Ovary (tissue), 9 donors: Measurements from ENCODE around the gene THSD8. TPM values are rescaled to one million over a fixed set of nuclear protein-coding genes. Genes with fewer than 3 reads are reported as not detected.

Experiments
- DNase-seq, 5 donors: peaks; one replicate each; pipeline ENCODE4 v3.0.0-alpha.2; 2019 to 2020
- H3K27ac ChIP-seq, 2 donors: fragments of 200-600 bp; one replicate each; pipeline versions ENCODE4 v1.5.1 to v1.8.0; 2019 to 2022
- H3K27me3 ChIP-seq: fragments of 200-600 bp; one replicate; pipeline ENCODE4 v1.8.0; 2022
- H3K36me3 ChIP-seq: fragments of 200-600 bp; sonication (generic); one replicate; pipeline ENCODE4 v1.5.1; 2019
- H3K4me1 ChIP-seq: one replicate; pipeline ENCODE4 v1.8.1; 2013; ENCODE audit warnings: mild to moderate bottlenecking, moderate library complexity; ENCODE audit not compliant: insufficient read depth
- H3K4me3 ChIP-seq: fragments of 200-600 bp; sonication (generic); one replicate; pipeline ENCODE4 v1.5.1; 2017
- H3K9me3 ChIP-seq, 2 donors: fragments of 200-600 bp in 1 of 2; sonication (generic) in 1 of 2; one replicate each; pipeline versions ENCODE4 v1.5.1 to v1.8.1; 2013 to 2019; ENCODE audit warnings: mild to moderate bottlenecking in 1 of 2, moderate library complexity in 1 of 2
- CTCF ChIP-seq, 3 donors: fragments of 450-650 bp in 2 of 3; fragments of 200-600 bp in 1 of 3; IDR thresholded peaks; one replicate each; pipeline versions ENCODE4 v1.5.1 to v1.8.0; 2016 to 2022; ENCODE audit warnings: antibody characterized with exemption in 3 of 3, mild to moderate bottlenecking in 1 of 3
- EP300 ChIP-seq: sonication (generic); formaldehyde crosslinking; IDR thresholded peaks from one replicate; pipeline ENCODE4 v1.6.1; 2017; ENCODE audit warnings: antibody characterized with exemption
- POLR2A ChIP-seq: fragments of 450-650 bp; IDR thresholded peaks from one replicate; pipeline ENCODE4 v1.6.1; 2017; ENCODE audit warnings: antibody characterized with exemption, mild to moderate bottlenecking, moderate library complexity
- WGBS, 3 donors: extraction: QIAGEN DNeasy Blood & Tissue Kit in 1 of 3; methylation state at CpG; one replicate each; pipeline versions ENCODE4 v1.1.5 to v1.1.7; 2013 to 2017; 5-methylcytosine and 5-hydroxymethylcytosine counted together
- intact Hi-C, 4 donors: fragments of 100-400 bp; cut with DNase I; formaldehyde crosslinking; loops; one replicate each; pipeline versions ENCODE4 v1.11.0 to v1.15.1; 2022 to 2023
- polyA plus RNA-seq, 2 donors: library from polyadenylated mRNA; stranded (reverse); fragments of 200-250 nt in 1 of 2; fragments of 350-450 nt in 1 of 2; fragmentation: Illumina TruSeq in 1 of 2; extraction: RNeasy Lipid Tissue Mini Kit (QIAGEN cat#74804) in 1 of 2; gene quantifications; one replicate each; pipeline ENCODE4 v1.2.3, GENCODE V29; 2013 to 2014
- total RNA-seq, 7 donors: library from RNA; depleted of rRNA in 2 of 7; stranded (reverse); fragments of >200 nt in 2 of 7; fragmentation: NEBNext Ultra II Directional in 3 of 7; extraction: Animal tissue kit (Norgen Biotek cat#: 25700) in 3 of 7; gene quantifications; one replicate each; pipeline versions ENCODE4 v1.1.0 to v1.2.4, GENCODE V29; 2016 to 2023
- donor health status: DM: no; HTN: no; CAD: no; lungs with moderate emphysema.
- donor health status: DM: no; HTN: no; CAD: no.
- donor health status: Bipolar disorder and iron deficiency.
- donor health status: DM: yes; HTN: yes; CAD: no.
- donor health status: DM: no; HTN: no; CAD: no.
- donor health status: DM: yes; HTN: yes; CAD: no.

The THSD8 gene
- total and polyA plus RNA-seq, 9 donors, result 0.71 to 7.2 (median 2.6) TPM; not detected in 1

- no peak for DNase-seq
- Histone ChIP-seq H3K36me3 (no peaks in the 10 kb centered on the region), H3K4me3 (no peak overlapping the region), H3K9me3 (no peaks in the 10 kb centered on the region), H3K27ac (no peak overlapping the region), H3K27me3 (peaks cover 13% of the 10 kb centered on the region), H3K4me1 (peaks cover 5% of the 10 kb centered on the region)
- TF ChIP-seq EP300 (no peak), POLR2A (no peak), CTCF (IDR thresholded peaks at IDR 0.05) (no peak)
- WGBS, 3 donors, result 67 to 74% (median 72%) methylated on average over 4 of the region's 4 CpGs
- intact Hi-C loops, result no loop called here
Measured at GRCh38 chr19:12837225-12837624, 35.4 kb downstream of the THSD8 start.

DNA sequence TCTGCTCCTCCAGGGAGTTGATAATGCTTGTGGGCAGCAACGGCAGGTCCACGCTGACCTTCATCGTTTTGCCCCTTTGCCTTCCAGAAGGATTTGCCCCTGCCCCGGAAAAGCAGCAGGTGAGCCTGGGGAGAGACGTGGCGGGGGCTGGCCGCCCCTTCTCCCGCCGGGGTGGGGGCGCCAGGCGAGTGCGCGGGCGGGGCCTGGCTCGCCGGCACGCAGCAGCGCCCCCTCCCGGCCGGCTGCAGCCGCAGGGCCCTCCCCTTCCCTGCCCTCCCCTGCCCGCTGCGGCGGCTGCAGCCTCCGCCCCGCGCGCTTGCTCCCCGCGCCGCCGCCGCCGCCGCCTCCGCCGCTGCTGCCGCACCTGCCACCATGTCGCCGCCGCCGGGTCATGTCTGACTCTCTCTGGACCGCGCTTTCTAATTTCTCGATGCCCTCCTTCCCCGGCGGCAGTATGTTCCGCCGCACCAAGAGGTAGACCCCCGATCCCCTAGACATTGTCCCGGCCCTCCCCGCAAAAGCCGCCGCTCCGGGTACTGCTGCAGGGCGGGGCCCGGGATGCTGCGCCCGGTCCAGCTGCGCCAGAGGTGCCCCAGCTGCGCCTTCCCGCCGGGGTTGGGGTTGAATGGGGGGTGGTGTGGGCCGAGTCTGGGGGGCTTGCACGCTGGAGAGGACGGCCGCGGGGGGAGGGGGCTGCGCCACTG is 36.5 kb downstream of the THSD8 start, which contains the start of gene MAST1:
MAST1 (plus strand) TSS at position 334 of the 704 bp plus-strand sequence; CDS start at position 392, 58 bp downstream.
- peaks cover 5% of the 10 kb centered on the region for H3K4me1 ChIP-seq
- TF ChIP-seq POLR2A (no peak), CTCF (IDR thresholded peaks at IDR 0.05) (no peak), EP300 (no peak)
- H3K36me3 ChIP-seq, result no peaks in the 10 kb centered on the region
- intact Hi-C loops, result no loop called here
- H3K9me3 ChIP-seq, result no peaks in the 10 kb centered on the region
- H3K27me3 ChIP-seq, result peaks cover 13% of the 10 kb centered on the region
- WGBS, 3 donors, result 1% methylated on average over 34 to 69 of the region's 69 CpGs
- no peak within 1 kb of the TSS for H3K27ac ChIP-seq
- no peak for DNase-seq
- no peak within 1 kb of the TSS for H3K4me3 ChIP-seq

DNA sequence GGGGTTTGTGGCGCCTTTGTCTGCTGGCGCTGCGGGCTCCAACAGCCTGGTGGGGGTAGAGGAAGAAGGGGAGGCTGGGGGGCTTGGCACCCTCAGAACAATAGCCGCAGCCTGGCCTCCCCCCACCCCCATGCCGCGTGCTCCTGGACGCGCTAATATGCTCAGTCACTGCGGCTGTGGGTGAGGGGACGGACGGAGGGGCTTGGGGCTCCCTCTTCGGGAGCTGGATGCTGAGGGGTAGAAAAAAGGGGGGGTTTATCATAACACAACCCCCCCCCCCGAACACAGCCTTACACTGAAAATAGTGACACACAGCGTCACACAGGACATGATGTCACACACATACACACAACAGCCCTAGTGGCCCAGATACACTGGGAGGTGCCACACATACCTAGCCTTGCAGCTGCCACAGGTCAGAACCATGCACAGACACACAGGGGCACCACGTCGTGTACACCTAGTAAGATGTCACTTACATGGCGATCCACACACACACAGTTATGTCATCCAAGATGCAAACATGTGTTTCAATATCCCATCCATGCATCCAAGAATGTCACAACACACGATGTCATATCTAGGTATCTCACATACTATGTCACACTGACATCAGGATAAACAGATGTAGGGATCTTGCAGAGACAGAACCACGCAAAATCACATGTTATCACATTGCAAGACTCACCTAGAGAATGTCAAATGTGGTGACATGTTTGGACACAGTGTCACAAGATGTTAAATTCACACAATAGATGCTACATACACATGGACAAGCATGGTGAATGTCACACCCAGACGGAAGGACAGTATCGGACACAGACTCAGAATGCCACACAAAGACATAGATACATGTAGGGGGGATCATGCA is 37.3 kb downstream of the THSD8 start:
- Histone ChIP-seq H3K36me3 (no peaks in the 10 kb centered on the region), H3K4me1 (peaks cover 5% of the 10 kb centered on the region), H3K27me3 (peaks cover 9% of the 10 kb centered on the region), H3K4me3 (no peak overlapping the region), H3K9me3 (no peaks in the 10 kb centered on the region), H3K27ac (no peak overlapping the region)
- TF ChIP-seq POLR2A, result no peak
- TF ChIP-seq EP300, result no peak
- TF ChIP-seq CTCF (IDR thresholded peaks at IDR 0.05), result no peak
- intact Hi-C loops, result no loop called here
- DNase-seq, result no peak
- WGBS, 3 donors, result 19 to 26% (median 24%) methylated on average over 19 to 21 of the region's 21 CpGs

GRCh38 chr19:12840091-12841079 is 38.5 kb downstream of the THSD8 start:
- no peaks in the 10 kb centered on the region for H3K9me3 ChIP-seq
- TF ChIP-seq POLR2A (no peak), CTCF (IDR thresholded peaks at IDR 0.05) (no peak), EP300 (no peak)
- DNase-seq, result peak in 3 of 5 donors; percentile 43 to 70 (median 64)
- WGBS, 3 donors, result 15 to 18% (median 15%) methylated on average over 43 of the region's 43 CpGs
- H3K27ac ChIP-seq, result no peak overlapping the region
- peaks cover 8% of the 10 kb centered on the region for H3K27me3 ChIP-seq
- no peak overlapping the region for H3K4me3 ChIP-seq
- intact Hi-C loops, result no loop called here
- peaks cover 5% of the 10 kb centered on the region for H3K4me1 ChIP-seq
- no peaks in the 10 kb centered on the region for H3K36me3 ChIP-seq
